ENCODE data around the gene EREG.

GRCh38 chr4:74364256-74364651 is 691 bp upstream of the EREG start:
- TF ChIP-seq, protein P1, sequence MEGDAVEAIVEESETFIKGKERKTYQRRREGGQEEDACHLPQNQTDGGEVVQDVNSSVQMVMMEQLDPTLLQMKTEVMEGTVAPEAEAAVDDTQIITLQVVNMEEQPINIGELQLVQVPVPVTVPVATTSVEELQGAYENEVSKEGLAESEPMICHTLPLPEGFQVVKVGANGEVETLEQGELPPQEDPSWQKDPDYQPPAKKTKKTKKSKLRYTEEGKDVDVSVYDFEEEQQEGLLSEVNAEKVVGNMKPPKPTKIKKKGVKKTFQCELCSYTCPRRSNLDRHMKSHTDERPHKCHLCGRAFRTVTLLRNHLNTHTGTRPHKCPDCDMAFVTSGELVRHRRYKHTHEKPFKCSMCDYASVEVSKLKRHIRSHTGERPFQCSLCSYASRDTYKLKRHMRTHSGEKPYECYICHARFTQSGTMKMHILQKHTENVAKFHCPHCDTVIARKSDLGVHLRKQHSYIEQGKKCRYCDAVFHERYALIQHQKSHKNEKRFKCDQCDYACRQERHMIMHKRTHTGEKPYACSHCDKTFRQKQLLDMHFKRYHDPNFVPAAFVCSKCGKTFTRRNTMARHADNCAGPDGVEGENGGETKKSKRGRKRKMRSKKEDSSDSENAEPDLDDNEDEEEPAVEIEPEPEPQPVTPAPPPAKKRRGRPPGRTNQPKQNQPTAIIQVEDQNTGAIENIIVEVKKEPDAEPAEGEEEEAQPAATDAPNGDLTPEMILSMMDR (IDR thresholded peaks at IDR 0.05 in 2 of 3, conservative IDR thresholded peaks at IDR 0.05 in 1 of 3; ENCODE audit: borderline replicate concordance in 1 of 3, insufficient read depth in 1 of 3, low read depth in 2 of 3, low read length in 2 of 3): no peak
- TF ChIP-seq, protein P2, sequence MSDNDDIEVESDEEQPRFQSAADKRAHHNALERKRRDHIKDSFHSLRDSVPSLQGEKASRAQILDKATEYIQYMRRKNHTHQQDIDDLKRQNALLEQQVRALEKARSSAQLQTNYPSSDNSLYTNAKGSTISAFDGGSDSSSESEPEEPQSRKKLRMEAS (IDR thresholded peaks at IDR 0.05): no peak
- no peak for TF ChIP-seq CBX3 (IDR thresholded peaks at IDR 0.05; ENCODE audit: low read depth)
- no peak for TF ChIP-seq EGR1 (IDR thresholded peaks at IDR 0.05; ENCODE audit: low read depth)
- no peak for TF ChIP-seq TCF7L2 (IDR thresholded peaks at IDR 0.05; ENCODE audit: borderline replicate concordance, extremely low read depth, insufficient read depth, insufficient read length)
- no peak for TF ChIP-seq YY1 (IDR thresholded peaks at IDR 0.05; ENCODE audit: extremely low read depth, insufficient replicate concordance, low read depth, low read length)
- TF ChIP-seq JUND (IDR thresholded peaks at IDR 0.05): no peak
- no peak for TF ChIP-seq POLR2A (IDR thresholded peaks at IDR 0.05; ENCODE audit: borderline replicate concordance, extremely low read depth, insufficient read depth, insufficient read length)
- TF ChIP-seq SRF (IDR thresholded peaks at IDR 0.05; ENCODE audit: low read depth): no peak
- no peak for TF ChIP-seq POLR2AphosphoS5 (IDR thresholded peaks at IDR 0.05; ENCODE audit: low read depth, low read length)
- no peak for TF ChIP-seq EZH2phosphoT487 (IDR thresholded peaks at IDR 0.05; ENCODE audit: borderline replicate concordance)
- TF ChIP-seq ELF1 (IDR thresholded peaks at IDR 0.05; ENCODE audit: borderline replicate concordance, low read depth): no peak

Data from HCT116 (cell line).